Stomach (tissue), 9 donors: ENCODE data around the gene STAT4. TPM values are rescaled to one million over a fixed set of nuclear protein-coding genes. Genes with fewer than 3 reads are reported as not detected.

Experiments
- DNase-seq, 2 donors: peaks; one replicate each; pipeline versions ENCODE4 v3.0.0 to v3.0.0-alpha.2; 2013 to 2019
- H3K27ac ChIP-seq, 5 donors: fragments of 200-600 bp in 4 of 5; sonication (generic) in 4 of 5; one replicate each; pipeline ENCODE4 v1.5.1; 2013 to 2019; ENCODE audit warnings: mild to moderate bottlenecking in 1 of 5, moderate library complexity in 1 of 5
- H3K27me3 ChIP-seq, 3 donors: fragments of 200-600 bp; sonication (generic); one replicate each; pipeline ENCODE4 v1.5.1; 2017 to 2019; ENCODE audit warnings: mixed run types in 1 of 3
- H3K36me3 ChIP-seq, 4 donors: fragments of 200-600 bp; sonication (generic); 1 replicate in 3 of 4; 2 replicates in 1 of 4; pipeline ENCODE4 v1.5.1; 2016 to 2019
- H3K4me1 ChIP-seq, 4 donors: fragments of 200-600 bp; sonication (generic); one replicate each; pipeline ENCODE4 v1.5.1; 2016 to 2019
- H3K4me3 ChIP-seq, 4 donors: fragments of 200-600 bp; sonication (generic) in 3 of 4; one replicate each; pipeline ENCODE4 v1.5.1; 2016 to 2019; ENCODE audit warnings: mild to moderate bottlenecking in 1 of 4
- H3K9me3 ChIP-seq, 4 donors: fragments of 200-600 bp; sonication (generic); one replicate each; pipeline ENCODE4 v1.5.1; 2016 to 2019
- CTCF ChIP-seq, 7 experiments: fragments of 450-650 bp in 4 of 7; fragments of 200-600 bp in 3 of 7; sonication (generic) in 3 of 7; IDR thresholded peaks; one replicate each; pipeline ENCODE4 v1.5.1; 2016 to 2019; ENCODE audit warnings: antibody characterized with exemption in 7 of 7, control low read depth in 2 of 7, mild to moderate bottlenecking in 1 of 7
- EP300 ChIP-seq: sonication (generic); formaldehyde crosslinking; IDR thresholded peaks from one replicate; pipeline ENCODE4 v1.6.1; 2017; ENCODE audit warnings: antibody characterized with exemption
- POLR2A ChIP-seq, 4 donors: fragments of 450-650 bp; IDR thresholded peaks; one replicate each; pipeline ENCODE4 v1.6.1; 2016; ENCODE audit warnings: antibody characterized with exemption in 4 of 4, control low read depth in 2 of 4, mild to moderate bottlenecking in 1 of 4, moderate library complexity in 1 of 4
- POLR2AphosphoS5 ChIP-seq, 3 donors: sonication (generic); formaldehyde crosslinking; IDR thresholded peaks; one replicate each; pipeline ENCODE4 v1.6.1; 2016; ENCODE audit warnings: antibody characterized with exemption in 3 of 3
- WGBS, 5 donors: extraction: QIAGEN DNeasy Blood & Tissue Kit in 3 of 5; methylation state at CpG; one replicate each; pipeline versions ENCODE4 v1.1.5 to v1.1.7; 2013 to 2018; 5-methylcytosine and 5-hydroxymethylcytosine counted together
- intact Hi-C: fragments of 100-400 bp; cut with DNase I; formaldehyde crosslinking; loops from one replicate; pipeline ENCODE4 v1.15.1; 2023; ENCODE audit warnings: low total_unique reads
- polyA plus RNA-seq, 3 donors: library from polyadenylated mRNA; stranded (reverse); fragments of 200-250 nt; gene quantifications; one replicate each; pipeline ENCODE4 v1.2.3, GENCODE V29; 2013
- total RNA-seq, 5 donors: library from RNA; depleted of rRNA; stranded (reverse); fragments of >200 nt; gene quantifications; one replicate each; pipeline versions ENCODE4 v1.1.0 to v1.2.3, GENCODE V29; 2014 to 2016
- donor health status: healthy with polysubstance abuse.
- donor health status: Bipolar disorder and iron deficiency.
- donor health status: healthy.

The STAT4 gene
- total and polyA plus RNA-seq, 8 donors: 0.75 to 21.4 (median 3.8) TPM

- Histone ChIP-seq H3K4me1 (peaks cover 18 to 51% (median 31%) of the 10 kb centered on the region in 4 donors), H3K9me3 (no peaks in the 10 kb centered on the region), H3K36me3 (peaks cover 28 to 73% (median 59%) of the 10 kb centered on the region in 4 donors), H3K27ac (no peak overlapping the region), H3K27me3 (no peaks in the 10 kb centered on the region), H3K4me3 (peak overlapping the region in 1 of 4 donors; percentile 87)
- intact Hi-C loops: no loop called here
- WGBS, 5 donors: 89 to 97% (median 91%) methylated on average over 4 of the region's 4 CpGs
- no peak for DNase-seq
- TF ChIP-seq CTCF (IDR thresholded peaks at IDR 0.05): no peak
- TF ChIP-seq POLR2AphosphoS5 (IDR thresholded peaks at IDR 0.05): no peak
- no peak for TF ChIP-seq POLR2A (IDR thresholded peaks at IDR 0.05)
- TF ChIP-seq EP300: no peak
Observed at GRCh38 chr2:191009541-191010374, 141.0 kb downstream of the STAT4 start.

- intact Hi-C loops: no loop called here
- no peak for DNase-seq
- Histone ChIP-seq H3K4me1 (peaks cover 15 to 46% (median 29%) of the 10 kb centered on the region in 4 donors), H3K27ac (no peak overlapping the region), H3K36me3 (peaks cover 41 to 87% (median 74%) of the 10 kb centered on the region in 4 donors), H3K4me3 (no peak overlapping the region), H3K9me3 (no peaks in the 10 kb centered on the region), H3K27me3 (no peaks in the 10 kb centered on the region)
- TF ChIP-seq POLR2AphosphoS5 (IDR thresholded peaks at IDR 0.05) (no peak), POLR2A (IDR thresholded peaks at IDR 0.05) (no peak), EP300 (no peak), CTCF (IDR thresholded peaks at IDR 0.05) (no peak)
Observed at GRCh38 chr2:191008286-191008685, 142.5 kb downstream of the STAT4 start.

GRCh38 chr2:191006997-191007783, 143.6 kb downstream of the STAT4 start:
- intact Hi-C loops: no loop called here
- no peak for TF ChIP-seq CTCF (IDR thresholded peaks at IDR 0.05)
- TF ChIP-seq POLR2AphosphoS5 (IDR thresholded peaks at IDR 0.05): no peak
- Histone ChIP-seq H3K27me3 (no peaks in the 10 kb centered on the region), H3K27ac (no peak overlapping the region), H3K9me3 (no peaks in the 10 kb centered on the region), H3K4me3 (no peak overlapping the region), H3K4me1 (peaks cover 5 to 35% (median 22%) of the 10 kb centered on the region in 4 donors), H3K36me3 (peaks cover 50 to 98% (median 85%) of the 10 kb centered on the region in 4 donors)
- DNase-seq: no peak
- 85 to 93% (median 87%) methylated on average over 4 of the region's 4 CpGs for WGBS, 5 donors

- no peak for DNase-seq
- Histone ChIP-seq H3K4me3 (no peak overlapping the region), H3K4me1 (peaks cover 0 to 26% (median 14%) of the 10 kb centered on the region in 4 donors), H3K27me3 (no peaks in the 10 kb centered on the region), H3K9me3 (no peaks in the 10 kb centered on the region), H3K36me3 (peaks cover 58 to 98% (median 88%) of the 10 kb centered on the region in 4 donors), H3K27ac (no peak overlapping the region)
- TF ChIP-seq POLR2A (IDR thresholded peaks at IDR 0.05) (no peak), CTCF (IDR thresholded peaks at IDR 0.05) (no peak), EP300 (no peak), POLR2AphosphoS5 (IDR thresholded peaks at IDR 0.05) (no peak)
- 93 to 98% (median 98%) methylated on average over 3 of the region's 3 CpGs for WGBS, 5 donors
- intact Hi-C loops: no loop called here
Observed at GRCh38 chr2:191006297-191006696, 144.5 kb downstream of the STAT4 start.
